Activated T-cell treated with anti-CD3 and anti-CD28 coated beads for 1 hour (primary cell): Measurements from ENCODE around the gene LST1.
"Not testable (repeated sequence)": the region's sequence is repeated elsewhere in the genome, so short reads cannot be mapped to it uniquely, and the experiment has no call there.

Experiments
- DNase-seq: peaks from one replicate; pipeline ENCODE4 v3.0.0-alpha.2; 2020; ENCODE audit warnings: low read depth

LST1 gene

DNA sequence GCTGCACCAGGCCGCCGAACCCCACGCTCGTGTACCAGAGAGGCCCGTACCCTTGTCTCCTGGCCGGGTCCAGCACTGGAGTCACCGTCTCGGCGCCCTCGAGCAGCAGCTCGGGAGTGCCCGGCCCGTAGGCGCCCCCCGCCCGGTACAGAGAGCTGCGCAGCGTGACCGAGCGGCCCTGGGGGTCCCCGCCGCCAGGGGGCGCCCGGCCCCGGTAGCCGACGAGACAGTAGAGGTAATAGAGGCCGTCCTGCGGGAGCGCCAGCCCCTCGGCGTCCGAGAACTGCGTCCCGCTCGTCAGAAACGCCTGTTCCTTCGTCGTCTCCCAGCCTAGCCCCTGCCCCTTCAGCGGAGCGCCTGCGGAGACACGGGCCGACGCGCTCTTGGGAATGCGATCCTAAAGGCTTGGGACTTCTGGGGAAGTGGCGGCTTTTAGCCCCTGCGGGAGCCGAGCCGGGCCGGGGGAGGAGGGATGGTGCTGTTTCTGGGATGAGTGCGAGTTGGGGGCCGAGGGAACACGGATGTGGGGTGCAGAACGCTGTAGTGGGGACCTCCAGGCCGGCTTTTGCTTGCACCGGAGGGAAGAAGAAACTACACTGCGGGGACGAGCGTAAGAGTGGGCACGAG lies 5.2 kb upstream of the LST1 start:
- peak; percentile 91 for DNase-seq

DNA sequence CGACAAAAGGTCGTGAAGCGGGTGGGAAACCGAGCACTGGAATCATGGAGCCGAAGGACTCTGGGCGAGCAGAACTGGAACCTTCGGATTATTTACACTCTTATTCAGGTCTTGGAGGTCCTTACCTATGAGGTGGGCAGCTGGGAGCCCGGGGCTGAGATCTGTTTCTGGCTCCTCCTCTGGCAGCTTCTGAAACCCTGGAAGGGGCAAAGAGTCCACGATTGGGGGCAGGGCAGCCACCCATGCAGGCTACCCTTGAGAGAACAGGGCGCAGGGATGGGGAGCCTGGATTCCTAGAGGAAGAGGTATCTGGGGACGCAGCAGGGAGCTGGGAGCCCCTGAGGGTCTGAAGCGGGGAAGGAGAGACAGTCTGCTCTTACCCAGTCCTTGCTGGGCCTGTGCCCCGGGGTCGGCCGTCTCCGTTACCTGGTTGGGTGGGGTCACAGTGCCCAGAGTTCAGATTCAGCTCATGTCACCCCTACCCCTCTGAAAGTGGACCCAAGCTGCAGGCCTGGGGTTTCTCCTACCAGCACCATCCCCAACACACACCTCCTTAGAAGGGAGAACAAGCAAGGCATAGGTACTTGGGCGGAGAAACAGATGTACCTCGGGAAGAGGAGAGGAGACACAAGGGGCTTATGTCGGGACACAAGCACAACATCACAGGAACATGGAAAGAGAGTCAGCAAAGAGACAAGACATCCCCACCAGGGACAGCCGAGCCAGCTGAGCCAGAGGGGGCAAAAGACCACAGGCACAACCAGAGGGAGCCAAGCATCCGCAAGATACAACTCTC lies 4.4 kb upstream of the LST1 start:
- DNase-seq, result peak; percentile 25

DNA sequence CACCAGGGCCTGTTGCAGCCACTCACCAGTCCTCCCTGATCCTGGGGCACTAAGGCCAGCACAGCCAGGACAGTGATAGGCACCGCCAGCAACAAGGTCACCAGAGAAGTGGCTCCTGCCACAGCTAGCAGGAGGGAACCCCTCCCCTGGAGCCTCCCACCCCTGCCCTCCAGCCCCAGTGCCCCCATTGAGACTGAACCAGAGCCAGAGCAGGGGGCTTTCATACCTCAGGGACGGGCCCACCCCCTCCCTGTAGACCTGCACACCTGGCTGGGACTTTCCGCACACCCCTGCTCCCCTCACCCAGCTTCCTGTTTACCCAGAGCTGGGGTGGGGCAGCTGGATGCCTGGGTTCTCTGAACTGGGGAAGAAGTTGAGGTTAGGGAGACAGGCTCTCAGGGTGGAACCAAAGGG lies 3.8 kb upstream of the LST1 start, which contains the start of gene LTB:
Gene LTB, minus strand, starts transcription at position 195 of the 414 bp plus-strand sequence. Its CDS starts 7 bp downstream, at position 188.
- DNase-seq, result peak; percentile 58

DNA sequence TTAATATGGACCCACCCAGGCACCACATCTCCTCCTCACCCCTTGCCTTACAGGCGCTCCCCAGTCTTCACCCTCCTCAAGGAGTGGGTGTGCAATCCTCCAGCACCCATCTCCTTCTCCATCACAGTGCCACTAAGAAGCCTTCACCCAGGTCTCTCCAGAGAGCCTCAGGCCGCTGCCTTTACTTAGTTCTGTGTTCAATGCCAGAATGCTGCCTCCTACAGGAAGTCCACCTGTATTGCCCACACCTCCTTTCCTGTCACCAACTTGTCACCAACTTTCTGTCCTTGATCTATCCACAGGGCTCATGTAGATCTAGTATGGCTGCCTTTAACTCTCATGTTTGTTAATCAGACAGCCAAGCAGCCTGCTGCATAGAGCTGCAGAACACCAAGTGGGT lies 586 bp upstream of the LST1 start:
- DNase-seq, result no peak

DNA sequence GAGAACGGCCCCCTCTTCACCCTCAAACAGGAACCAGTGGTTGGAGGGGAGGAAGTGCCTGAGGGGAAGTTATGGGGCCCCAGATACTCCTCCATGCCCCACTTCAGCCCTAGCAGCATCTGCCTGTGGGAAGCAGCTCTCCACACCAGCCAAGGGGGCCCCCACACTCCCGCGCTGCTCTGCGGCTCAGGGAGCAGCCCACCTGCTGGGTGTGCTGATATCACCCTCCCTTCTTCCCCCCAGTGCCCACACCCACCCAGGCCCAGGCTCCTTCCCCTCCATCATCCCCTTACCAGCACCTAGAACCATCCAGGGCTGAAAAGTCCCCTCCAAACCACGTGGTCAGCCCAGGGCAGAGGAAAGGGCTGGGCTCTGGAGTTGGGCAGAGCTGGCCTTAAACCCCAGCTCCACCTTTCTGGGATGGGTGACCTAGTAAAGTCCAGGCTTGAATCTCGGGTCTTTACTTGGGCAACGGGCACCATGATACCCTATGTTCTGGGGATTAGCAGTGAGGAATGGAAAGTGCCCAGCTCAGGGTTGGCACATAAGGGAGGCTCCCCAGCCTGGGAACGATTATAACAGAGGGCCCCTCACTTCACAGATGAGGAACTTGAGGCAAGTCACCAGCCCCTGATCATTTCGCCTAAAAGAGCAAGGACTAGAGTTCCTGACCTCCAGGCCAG lies 663 bp downstream of the LST1 start:
- no peak for DNase-seq

DNA sequence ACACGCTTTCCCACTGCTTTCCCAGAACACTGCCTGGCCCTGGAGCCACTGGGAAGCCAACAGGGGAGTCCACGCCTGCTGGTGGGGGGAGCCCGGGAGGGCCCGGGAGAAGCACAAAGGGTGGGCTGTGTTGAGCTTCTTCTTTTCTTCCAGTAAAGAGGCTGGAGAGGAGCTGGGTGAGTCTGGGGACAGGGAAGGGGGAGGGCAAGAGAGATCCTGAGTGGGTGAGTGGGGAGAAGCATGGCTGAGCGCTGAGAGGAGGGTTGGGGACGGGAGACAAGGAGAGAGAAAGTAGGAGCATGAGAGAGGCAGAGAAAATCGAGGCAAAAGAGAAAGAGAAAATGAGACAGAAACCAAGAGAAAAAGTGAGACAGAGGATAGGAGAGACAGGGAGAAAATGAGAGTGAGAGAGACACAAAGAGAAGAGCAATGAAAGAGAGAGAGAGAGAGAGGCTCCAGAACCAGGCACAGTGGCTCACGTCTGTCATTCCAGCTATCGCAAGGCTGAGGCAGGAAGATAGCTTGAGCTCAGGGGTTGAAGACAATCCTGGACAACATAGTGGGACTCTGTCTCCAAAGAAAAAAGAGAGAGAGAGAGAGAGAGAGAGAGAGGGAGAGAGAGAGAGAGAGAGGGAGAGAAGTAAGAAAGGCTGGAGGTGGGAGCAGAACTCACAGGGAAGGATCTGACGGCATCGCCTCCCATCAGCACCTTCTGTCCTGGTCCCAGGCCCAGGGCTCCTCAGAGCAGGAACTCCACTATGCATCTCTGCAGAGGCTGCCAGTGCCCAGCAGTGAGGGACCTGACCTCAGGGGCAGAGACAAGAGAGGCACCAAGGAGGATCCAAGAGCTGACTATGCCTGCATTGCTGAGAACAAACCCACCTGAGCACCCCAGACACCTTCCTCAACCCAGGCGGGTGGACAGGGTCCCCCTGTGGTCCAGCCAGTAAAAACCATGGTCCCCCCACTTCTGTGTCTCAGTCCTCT lies 2.0 kb downstream of the LST1 start:
- DNase-seq, result no peak

DNA sequence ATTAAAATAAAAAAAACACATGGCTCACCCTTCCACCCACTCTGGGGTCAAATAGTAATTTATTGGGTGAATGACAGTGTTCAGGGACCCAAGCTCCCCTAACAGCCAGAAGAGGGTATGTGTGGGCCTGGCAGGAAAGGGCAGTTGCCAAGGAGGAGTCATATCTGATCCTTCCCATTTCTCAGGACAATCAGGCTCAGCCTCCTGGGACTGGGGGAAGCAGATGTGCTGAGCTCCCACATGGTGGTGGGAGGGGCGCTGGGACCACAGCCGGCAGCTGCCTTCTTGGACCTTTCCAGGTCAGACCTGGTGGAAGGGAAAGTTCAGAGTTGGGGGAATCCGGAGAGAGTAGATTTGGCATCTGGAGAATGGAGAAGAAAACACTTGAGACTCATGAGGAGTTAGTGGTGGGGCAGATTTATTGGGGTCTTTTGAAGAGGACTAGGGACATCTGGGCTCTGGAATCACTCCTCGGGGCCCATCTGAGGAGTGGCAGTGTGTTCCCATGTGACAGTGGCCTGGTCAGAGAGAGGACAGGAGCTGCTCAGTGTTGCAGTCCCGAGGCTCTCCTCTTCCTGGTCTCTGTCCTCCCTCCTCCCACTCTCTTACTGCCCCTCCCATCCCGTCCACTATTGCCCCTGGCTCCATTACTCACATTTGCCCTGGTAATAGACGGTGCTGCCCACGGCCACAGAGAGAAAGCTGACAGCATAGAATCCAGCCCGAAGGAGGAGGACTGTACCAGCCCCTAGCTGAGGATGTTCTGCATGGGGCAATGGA lies 3.0 kb downstream of the LST1 start:
- no peak for DNase-seq

DNA sequence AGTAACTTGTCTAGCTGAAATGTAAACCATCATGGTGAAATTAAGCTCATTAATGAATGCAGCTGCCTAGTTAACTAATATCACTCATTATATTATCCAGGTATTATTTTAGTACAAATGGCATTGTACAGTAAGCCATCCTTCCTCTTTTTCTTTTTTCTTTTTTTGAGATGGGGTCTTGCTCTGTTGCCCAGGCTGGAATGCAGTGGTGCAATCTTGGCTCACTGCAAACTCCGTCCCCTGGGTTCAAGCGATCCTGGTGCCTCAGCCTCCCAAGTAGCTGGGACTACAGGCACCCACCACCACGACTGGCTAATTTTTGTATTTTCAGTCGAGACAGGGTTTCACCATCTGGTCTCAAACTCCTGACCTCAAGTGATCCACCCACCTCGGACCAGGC lies 4.6 kb downstream of the LST1 start:
- DNase-seq, result not testable (repeated sequence)

DNA sequence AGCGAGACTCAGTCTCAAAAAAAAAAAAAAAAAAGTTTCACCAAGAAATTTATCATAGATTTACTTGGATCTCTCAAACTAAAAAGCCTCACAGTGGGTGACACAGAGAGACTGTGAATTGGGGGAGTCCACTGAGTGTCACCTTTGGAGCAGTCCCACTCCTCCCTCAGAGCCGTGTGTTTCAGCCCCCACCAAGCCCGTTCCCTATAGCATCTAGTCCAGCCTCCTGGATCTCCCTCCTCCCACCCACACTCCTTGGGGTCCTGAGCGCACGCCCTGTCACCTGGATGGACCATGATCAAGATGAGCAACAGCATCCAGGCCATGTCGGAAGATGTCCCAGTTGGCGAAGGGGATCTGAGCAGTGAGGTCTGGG lies 6.3 kb downstream of the LST1 start:
- DNase-seq, result no peak

DNA sequence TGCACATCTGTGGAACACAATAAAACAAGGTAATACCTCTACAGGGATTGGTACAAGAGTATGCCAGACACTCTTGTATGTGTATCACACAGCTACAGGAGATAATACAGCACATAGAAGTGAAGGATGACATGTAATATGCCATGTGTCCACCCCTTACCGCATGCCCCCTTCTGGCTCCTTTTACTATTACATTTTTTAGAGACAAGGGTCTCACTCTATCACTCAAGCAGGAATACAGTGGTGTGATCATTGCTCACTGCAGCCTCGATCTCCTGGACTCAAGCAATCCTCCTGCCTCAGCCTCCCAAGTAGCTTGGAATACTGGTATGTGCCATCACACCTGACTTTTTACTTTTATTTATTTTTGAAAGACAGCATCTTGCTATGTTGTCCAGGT lies 10.9 kb downstream of the LST1 start:
- DNase-seq, result no peak

DNA sequence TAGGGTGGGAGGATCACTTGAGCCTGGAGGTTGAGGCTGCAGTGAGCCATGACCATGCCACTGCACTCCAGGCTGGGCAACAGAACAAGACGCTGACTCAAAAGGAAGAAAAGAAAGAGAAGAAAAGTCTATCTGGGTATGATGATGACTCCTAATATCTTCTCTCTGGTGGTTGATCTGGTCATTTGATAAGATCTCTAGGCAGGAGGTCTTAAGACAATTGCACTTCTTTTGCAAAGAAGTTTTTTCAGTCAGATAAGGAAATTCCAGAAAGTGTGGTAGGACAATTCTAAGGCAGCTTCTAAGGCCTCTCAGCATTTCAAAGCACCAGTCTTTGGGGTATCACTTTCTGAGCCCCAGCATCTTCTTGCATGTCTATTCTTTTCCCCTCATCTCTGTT lies 21.2 kb downstream of the LST1 start:
- DNase-seq, result no peak

DNA sequence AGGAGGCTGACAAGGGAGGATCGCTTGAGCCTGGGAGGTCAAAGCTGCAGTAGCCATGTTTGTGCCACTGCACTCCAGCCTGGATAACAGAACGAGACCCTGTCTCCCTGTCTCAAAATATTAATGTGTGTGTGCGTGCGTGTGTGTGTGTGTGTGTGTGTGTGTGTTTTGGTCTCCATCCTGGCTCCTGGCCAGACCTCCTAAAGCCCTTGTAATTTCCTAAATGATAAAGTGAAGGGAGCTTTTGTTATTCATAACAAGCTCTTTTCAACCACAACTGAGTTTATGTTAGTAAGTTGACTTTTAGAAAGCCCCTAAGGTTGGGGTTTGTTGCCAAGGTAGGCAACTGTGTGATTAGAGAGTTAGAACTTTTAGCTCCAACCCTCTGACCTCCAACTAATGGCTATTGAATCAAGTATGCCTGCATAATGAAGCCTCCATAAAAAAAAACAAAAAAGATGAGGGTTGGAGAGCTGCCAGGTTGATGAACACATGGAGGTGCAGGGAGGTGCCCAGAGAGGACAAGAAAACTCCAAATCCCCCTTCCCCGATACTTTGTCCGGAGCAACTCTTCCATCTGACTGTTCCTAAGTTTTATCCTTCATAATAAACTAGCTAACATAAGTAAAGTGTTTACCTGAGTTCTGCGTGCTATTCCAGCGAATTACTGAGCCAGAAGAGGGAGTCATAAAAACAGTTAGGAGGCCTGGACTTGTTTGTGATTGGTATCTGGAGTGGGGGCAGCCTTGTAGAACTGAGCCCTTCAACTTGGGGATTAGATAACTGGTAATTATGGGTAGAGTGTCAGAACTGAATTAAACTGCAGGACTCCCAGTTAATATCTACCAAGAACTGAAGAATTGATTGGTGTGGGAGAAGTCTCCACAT lies 23.7 kb downstream of the LST1 start:
- DNase-seq, result no peak

DNA sequence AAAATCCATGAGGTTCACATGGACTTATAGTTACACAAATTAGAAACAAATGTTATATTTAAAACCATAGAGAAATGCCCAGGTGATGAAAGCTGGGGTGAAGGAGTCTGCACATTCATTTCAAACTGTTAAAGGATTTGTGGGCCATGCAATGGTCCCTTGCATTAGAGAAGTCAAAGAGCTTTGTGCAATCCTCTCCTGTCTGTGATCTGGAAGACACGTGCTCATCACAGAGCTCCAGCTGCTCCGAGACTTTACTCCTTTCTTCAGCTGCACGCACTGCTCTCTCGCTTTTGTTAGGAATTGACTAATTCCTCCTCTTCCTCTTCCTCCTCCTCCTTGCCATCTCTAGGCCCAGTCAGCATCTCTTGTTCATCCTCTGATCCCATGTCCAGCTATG lies 24.9 kb downstream of the LST1 start:
- DNase-seq, result no peak

DNA sequence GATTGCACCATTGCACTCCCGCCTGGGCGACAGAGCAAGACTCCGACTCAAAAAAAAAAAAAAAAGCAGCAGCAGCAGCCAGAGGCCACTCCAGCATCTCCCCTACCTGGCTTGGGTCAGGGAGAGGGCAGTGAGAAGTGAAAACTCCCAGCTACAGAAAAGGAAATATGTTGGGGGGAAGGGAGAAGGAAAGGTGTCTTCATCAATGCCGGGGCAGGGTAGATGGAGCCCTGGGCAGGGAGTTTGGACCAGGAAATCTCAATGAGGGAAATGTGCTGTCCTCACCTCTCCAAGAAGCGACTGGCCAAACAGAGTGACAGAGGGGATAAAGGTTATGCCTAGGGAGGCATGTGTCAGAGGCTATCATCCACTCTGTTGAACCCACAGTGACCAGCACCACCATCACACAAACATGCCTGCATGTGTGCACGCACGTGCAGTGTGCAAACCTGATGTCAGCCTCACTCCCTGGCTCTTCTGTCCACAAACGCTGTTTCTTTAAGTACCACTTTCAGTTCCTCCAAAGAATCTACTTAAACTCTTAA lies 28.1 kb downstream of the LST1 start:
- no peak for DNase-seq

DNA sequence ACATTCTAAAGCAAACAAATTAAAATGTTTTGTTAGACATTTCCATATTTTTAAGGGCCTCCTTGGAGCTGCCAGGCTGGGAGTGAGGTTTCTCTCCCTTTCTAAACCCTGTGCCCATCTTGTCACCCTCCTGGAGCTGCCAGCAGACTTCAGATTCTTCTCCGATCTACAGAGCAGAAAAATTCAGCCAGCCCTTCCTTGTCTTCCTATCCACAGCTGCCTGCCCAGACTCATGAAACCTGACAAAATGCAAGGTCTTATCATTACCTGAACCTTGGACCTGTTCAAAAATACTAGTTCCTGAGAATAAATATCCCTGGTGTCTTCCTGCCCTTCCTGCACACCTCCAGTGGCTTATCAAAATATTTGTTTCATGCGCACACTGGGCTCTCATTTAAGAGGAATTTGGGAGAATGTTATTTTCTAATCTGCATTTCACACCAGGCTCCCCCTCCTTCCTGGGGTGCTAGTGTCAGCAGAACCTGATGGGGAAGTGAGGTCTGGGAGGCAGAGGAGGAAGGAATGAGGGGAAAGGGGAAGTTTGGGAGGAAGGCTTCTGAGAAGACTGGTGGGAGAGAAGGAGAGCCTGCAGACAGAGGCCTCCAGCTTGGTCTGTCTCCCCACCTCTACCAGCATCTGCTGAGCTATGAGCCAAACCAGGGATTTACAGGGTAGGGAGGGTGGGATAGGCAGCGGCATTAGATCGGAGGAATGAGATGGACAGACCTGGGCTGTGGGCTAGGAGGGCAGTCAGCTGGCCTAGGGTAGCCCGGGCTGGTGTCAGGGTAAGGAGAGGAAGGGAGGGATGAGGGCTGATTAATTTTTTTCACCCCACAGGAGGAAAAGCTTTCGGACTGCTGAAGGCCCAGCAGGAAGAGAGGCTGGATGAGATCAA lies 28.9 kb downstream of the LST1 start, which contains the start of gene AIF1:
Gene AIF1, plus strand, starts transcription at position 551 of the 895 bp plus-strand sequence. Its CDS starts 96 bp downstream, at position 647.
- no peak for DNase-seq

DNA sequence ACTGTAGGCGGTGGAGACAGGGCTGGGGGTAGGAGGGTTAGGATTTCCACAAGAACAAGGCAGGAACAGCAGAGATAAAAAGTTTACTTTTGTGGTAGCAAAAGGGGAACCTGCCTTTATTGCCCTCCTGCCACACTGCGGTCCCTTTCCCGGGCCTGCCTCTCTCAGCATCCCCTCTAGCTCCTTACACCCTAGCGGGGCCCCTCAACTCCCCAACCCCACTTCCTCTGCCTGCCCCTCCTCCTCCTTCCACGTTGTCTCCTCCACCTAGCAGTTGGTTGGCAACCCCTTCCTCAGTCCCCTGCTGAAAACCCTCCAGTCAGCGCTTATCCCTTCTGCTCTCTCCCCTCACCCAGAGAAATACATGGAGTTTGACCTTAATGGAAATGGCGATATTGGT lies 29.7 kb downstream of the LST1 start:
- DNase-seq, result peak; percentile 20

DNA sequence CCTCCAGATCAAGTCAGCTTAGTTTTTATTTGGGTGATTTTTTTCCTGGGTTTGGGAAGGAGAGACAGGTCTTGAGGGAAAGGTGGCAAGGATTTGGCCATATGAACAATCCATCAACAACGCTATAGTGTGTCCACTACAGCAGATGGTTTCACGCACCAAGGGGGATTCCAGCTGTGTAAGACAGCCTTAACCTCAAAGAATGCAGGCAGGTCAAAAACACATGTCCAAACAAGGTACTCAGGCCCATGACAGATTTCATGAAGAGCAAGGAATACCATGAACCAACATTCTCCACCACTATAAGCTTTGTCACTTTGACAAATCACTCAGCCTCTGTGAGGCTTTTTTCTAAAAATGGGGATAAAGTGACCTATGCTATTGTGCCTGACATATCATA lies 30.9 kb downstream of the LST1 start:
- DNase-seq, result no peak

DNA sequence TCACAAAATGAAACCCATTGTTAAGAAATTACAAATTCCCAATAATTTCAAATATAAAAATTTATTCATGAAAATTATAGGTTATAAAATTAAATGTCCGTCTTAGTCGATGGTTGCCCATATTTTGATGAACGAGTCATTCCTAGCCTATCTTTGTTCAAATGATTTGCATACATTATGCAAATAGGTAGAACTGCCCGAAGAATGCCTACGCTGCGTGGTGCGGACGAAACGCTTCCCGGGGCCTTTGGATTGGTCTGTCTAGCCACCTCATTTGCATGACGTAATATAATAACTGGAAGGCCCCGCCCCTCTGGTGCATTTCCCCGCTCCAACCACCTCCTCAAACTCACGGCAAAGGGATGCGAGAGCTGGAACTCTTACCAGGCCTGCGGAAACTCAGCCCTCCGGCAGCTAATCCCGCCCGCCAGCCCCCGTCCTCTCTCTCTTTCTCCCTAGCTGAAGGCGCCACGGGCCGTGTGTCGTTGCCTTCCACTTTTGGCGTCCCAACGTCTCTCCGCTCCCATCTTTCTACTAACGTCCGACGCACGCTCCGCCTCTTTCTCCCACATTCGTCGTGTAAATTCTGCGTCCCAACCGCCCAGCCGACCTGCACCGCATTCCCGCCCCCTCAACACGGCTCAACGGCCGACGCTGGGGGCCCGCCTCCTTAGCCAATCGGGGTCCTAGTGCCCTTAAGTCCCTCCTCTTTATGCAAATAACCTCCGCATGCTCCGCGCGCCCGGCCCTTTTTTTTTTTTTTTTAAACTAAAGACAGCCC lies 33.9 kb downstream of the LST1 start:
- peak; percentile 91 for DNase-seq
